Measurements from ENCODE around the gene PEX12. TPM values are rescaled to one million over a fixed set of nuclear protein-coding genes. Genes with fewer than 3 reads are reported as not detected.
"Not testable (repeated sequence)": the region's sequence is repeated elsewhere in the genome, so short reads cannot be mapped to it uniquely, and the experiment has no call there.

The PEX12 gene
- total and polyA plus RNA-seq, 2 donors (not counting 3 experiments of a cell fraction or from before 2014, with no cell fraction given) = 3.4 to 4.5 TPM

DNA sequence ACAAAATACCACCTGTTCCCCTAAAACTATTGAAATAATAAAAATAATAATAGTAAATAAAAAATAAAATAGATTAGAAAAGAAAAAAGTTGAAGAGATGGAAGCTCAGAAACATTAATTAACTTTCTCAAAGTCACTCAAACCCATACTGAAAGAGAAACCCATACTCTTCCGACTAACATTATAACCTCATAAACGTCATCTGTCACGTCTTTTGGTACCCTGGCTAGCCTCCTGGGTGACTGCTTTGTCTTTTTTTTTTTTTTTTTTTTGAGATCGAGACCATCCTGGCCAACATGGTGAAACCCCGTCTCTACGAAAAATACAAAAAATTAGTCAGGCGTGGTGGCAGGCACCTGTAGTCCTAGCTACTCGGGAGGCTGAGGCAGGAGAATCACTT, 48.5 kb downstream of the PEX12 start:
- no peak for TF ChIP-seq POLR2AphosphoS5 (IDR thresholded peaks at IDR 0.05; ENCODE audit: insufficient read depth, low read depth, low read length)
- ChIA-PET POLR2A (no interaction called here), CTCF (interaction anchor here (0.7 kb wide), 1 partner anchor 10 kb away, joined by 3 read pairs; no protein-coding TSS in a partner anchor)
- no peaks in the 10 kb centered on the region for H3K79me2 ChIP-seq (ENCODE audit: control insufficient read depth, insufficient read depth, low read length)
- no peak overlapping the region for H2AFZ ChIP-seq (ENCODE audit: low read depth, low read length)
- no peak overlapping the region for H3K27ac ChIP-seq (ENCODE audit: insufficient read depth, low read depth, low read length)
- H3K27me3 ChIP-seq (ENCODE audit: control insufficient read depth in 2 of 2, insufficient read depth in 2 of 2, low read length in 2 of 2) = no peaks in the 10 kb centered on the region
- no peaks in the 10 kb centered on the region for H3K9me1 ChIP-seq (replicated peaks; ENCODE audit: control insufficient read depth, extremely low read depth, insufficient read depth, low read length)
- dilution Hi-C loops (cut with MboI; ENCODE audit: extremely low pct_ligation_motif_present, low sequenced_read_pairs) = loop anchor here (25.0 kb wide), 1 partner anchor 218 kb away; no protein-coding TSS in a partner anchor
- H3K4me2 ChIP-seq (ENCODE audit: insufficient read depth, low read length) = no peak overlapping the region
- no peaks in the 10 kb centered on the region for H3K9me3 ChIP-seq (replicated peaks; ENCODE audit: control insufficient read depth, insufficient read depth, low read length)
- H3K4me3 ChIP-seq (replicated peaks in 1 of 3; ENCODE audit: insufficient read depth in 1 of 3, low read depth in 1 of 3, low read length in 3 of 3) = no peak overlapping the region
- DNase-seq (ENCODE audit: low read depth, low spot score) (no peak), FAIRE-seq (no peak)
- no TSS peak for BruUV-seq (replicated peaks)
- H3K4me1 ChIP-seq (ENCODE audit: control insufficient read depth, extremely low read depth, insufficient read depth, low read length) = no peaks in the 10 kb centered on the region
- H4K20me1 ChIP-seq (replicated peaks; ENCODE audit: control insufficient read depth, extremely low read depth, insufficient read depth, low read length) = no peaks in the 10 kb centered on the region
- intact Hi-C loops (cut with micrococcal nuclease) = loop anchor here (10.0 kb wide), 1 partner anchor 385 kb away; the partner anchor contains the start of genes NLE1 and UNC45B
- no peak overlapping the region for H3K9ac ChIP-seq (replicated peaks; ENCODE audit: extremely low read depth, insufficient read depth, low read length)
- H3K36me3 ChIP-seq (ENCODE audit: control insufficient read depth in 2 of 2, extremely low read depth in 1 of 2, insufficient read depth in 2 of 2, low read length in 2 of 2) = no peaks in the 10 kb centered on the region

DNA sequence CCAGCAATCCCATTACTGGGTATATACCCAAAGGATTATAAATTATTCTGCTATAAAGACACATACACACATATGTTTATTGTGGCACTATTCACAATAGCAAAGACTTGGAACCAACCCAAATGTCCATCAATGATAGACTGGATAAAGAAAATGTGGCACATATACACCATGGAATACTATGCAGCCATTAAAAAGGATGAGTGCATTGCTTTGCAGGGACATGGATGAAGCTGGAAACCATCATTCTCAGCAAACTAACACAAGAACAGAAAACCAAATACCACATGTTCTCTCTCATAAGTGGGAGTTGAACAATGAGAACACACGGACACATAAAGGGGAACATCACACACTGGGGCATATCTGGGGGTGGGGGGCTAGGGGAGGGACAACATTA, 49.0 kb downstream of the PEX12 start:
- FAIRE-seq; H2AFZ ChIP-seq (ENCODE audit: low read depth, low read length): not testable (repeated sequence)

More for the DNA sequence above, 49.0 kb downstream of the PEX12 start:
- H3K27ac ChIP-seq (ENCODE audit: insufficient read depth, low read depth, low read length); H3K9ac ChIP-seq (replicated peaks; ENCODE audit: extremely low read depth, insufficient read depth, low read length); intact Hi-C loops (cut with micrococcal nuclease); H3K79me2 ChIP-seq (ENCODE audit: control insufficient read depth, insufficient read depth, low read length); H3K27me3 ChIP-seq (ENCODE audit: control insufficient read depth in 2 of 2, insufficient read depth in 2 of 2, low read length in 2 of 2); H4K20me1 ChIP-seq (replicated peaks; ENCODE audit: control insufficient read depth, extremely low read depth, insufficient read depth, low read length); H3K36me3 ChIP-seq (ENCODE audit: control insufficient read depth in 2 of 2, extremely low read depth in 1 of 2, insufficient read depth in 2 of 2, low read length in 2 of 2); H3K9me1 ChIP-seq (replicated peaks; ENCODE audit: control insufficient read depth, extremely low read depth, insufficient read depth, low read length); H3K4me2 ChIP-seq (ENCODE audit: insufficient read depth, low read length); BruUV-seq (replicated peaks); H3K4me3 ChIP-seq (replicated peaks in 1 of 3; ENCODE audit: insufficient read depth in 1 of 3, low read depth in 1 of 3, low read length in 3 of 3); H3K9me3 ChIP-seq (replicated peaks; ENCODE audit: control insufficient read depth, insufficient read depth, low read length); POLR2A ChIA-PET; DNase-seq (ENCODE audit: low read depth, low spot score); H3K4me1 ChIP-seq (ENCODE audit: control insufficient read depth, extremely low read depth, insufficient read depth, low read length); CTCF ChIA-PET: not testable (repeated sequence)
- dilution Hi-C loops (cut with MboI; ENCODE audit: extremely low pct_ligation_motif_present, low sequenced_read_pairs) = loop anchor here (25.0 kb wide), 1 partner anchor 217 kb away; no protein-coding TSS in a partner anchor

Small RNA genes within 50 kb of the gene (small RNA-seq; reads per million reads assigned to genes)
- gene AC004134.1 (ENCODE audit: insufficient read depth, insufficient read length, low read depth, low replicate concordance) (not detected), gene AC015911.1 (ENCODE audit: insufficient read depth, insufficient read length, low read depth, low replicate concordance) (not detected), gene SNORD7 (ENCODE audit: insufficient read depth, insufficient read length, low read depth, low replicate concordance) (40.7 reads per million, percentile 90 among the genes with 10 or more reads in this experiment)

Other genes starting within 250 kb of the PEX12 start
- 95.0 and 110 TPM in 2 replicates for gene SLFN11, start 204.9 kb downstream of the PEX12 start, total RNA-seq
- 33.0 and 37.0 TPM in 2 replicates for gene SLFN11, start 204.9 kb downstream of the PEX12 start, polyA plus RNA-seq
- 29.9 and 42.6 TPM in 2 replicates for gene SLFN12, start 146.1 kb downstream of the PEX12 start, total RNA-seq
- gene SLFN12, start 146.1 kb downstream of the PEX12 start, polyA plus RNA-seq = 13.4 and 17.8 TPM in 2 replicates
- 13.7 and 24.7 TPM in 2 replicates for gene SLFN13, start 129.8 kb downstream of the PEX12 start, total RNA-seq
- gene SLFN13, start 129.8 kb downstream of the PEX12 start, polyA plus RNA-seq = 1.8 and 2.3 TPM in 2 replicates
- gene SLFN12L, start 40.9 kb downstream of the PEX12 start, total RNA-seq = not detected in 2 replicates
- gene SLFN12L, start 40.9 kb downstream of the PEX12 start, polyA plus RNA-seq = not detected in 2 replicates
- not detected in 2 replicates for gene SLFN14, start 17.8 kb downstream of the PEX12 start, total RNA-seq
- not detected in 2 replicates for gene SLFN14, start 17.8 kb downstream of the PEX12 start, polyA plus RNA-seq
- 198 and 200 TPM in 2 replicates for gene AP2B1, start 8.8 kb upstream of the PEX12 start, total RNA-seq
- gene AP2B1, start 8.8 kb upstream of the PEX12 start, polyA plus RNA-seq = 105 and 106 TPM in 2 replicates
- gene RASL10B, start 153.1 kb upstream of the PEX12 start, total RNA-seq = 0.71 and 0.78 TPM in 2 replicates
- gene RASL10B, start 153.1 kb upstream of the PEX12 start, polyA plus RNA-seq = 0.19 and 0.29 TPM in 2 replicates
- not detected in 2 replicates for gene GAS2L2, start 174.7 kb upstream of the PEX12 start, total RNA-seq
- not detected in 2 replicates for gene GAS2L2, start 174.7 kb upstream of the PEX12 start, polyA plus RNA-seq
- gene C17orf50, start 182.3 kb upstream of the PEX12 start, total RNA-seq = not detected in 2 replicates
- 0.15 TPM in 1 of 2 replicates, not detected in the other for gene C17orf50, start 182.3 kb upstream of the PEX12 start, polyA plus RNA-seq
- gene MMP28, start 217.1 kb upstream of the PEX12 start, total RNA-seq = 3.6 and 6.1 TPM in 2 replicates
- gene MMP28, start 217.1 kb upstream of the PEX12 start, polyA plus RNA-seq = 7.1 and 8.4 TPM in 2 replicates
- 244 and 247 TPM in 2 replicates for gene TAF15, start 230.9 kb upstream of the PEX12 start, total RNA-seq
- gene TAF15, start 230.9 kb upstream of the PEX12 start, polyA plus RNA-seq = 35.7 and 59.4 TPM in 2 replicates